ENCODE results near the gene ZNF341.

Gene ZNF341

DNA sequence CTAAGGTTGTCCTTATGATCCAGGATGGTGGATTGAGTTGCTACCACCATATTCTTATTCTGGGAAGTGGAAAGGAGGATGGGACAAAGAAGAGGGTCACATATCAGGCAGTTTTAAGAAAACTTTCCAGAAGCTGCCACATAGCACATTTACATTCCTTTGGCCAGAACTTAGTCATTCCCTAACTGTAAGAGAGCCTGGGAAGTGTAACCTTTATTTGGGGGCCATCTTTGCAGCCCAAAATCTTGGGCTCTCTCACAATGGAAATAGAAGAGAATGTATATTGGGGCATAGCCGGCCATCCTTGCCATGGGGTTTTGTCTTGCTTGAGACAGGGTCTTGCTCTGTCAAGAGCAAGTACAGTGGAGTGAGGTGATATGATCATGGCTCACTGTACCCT, 8.4 kb downstream of the ZNF341 start:
- Histone ChIP-seq H3K9ac (no peak overlapping the region), H3K79me2 (peaks cover 2% of the 10 kb centered on the region), H3K36me3 (ENCODE audit: control insufficient read depth, insufficient read depth, low read length) (no peaks in the 10 kb centered on the region), H3K4me1 (no peaks in the 10 kb centered on the region), H3K4me3 (ENCODE audit: low read depth, low read length) (no peak overlapping the region), H3K4me2 (ENCODE audit: low read length) (no peak overlapping the region), H3K27ac (no peak overlapping the region), H3K27me3 (ENCODE audit: control insufficient read depth, insufficient read depth, low read length) (no peaks in the 10 kb centered on the region), H3K9me3 (ENCODE audit: control insufficient read depth, low read length) (no peaks in the 10 kb centered on the region), H2AFZ (no peak overlapping the region)
- no peak for TF ChIP-seq CTCF (IDR thresholded peaks at IDR 0.05)

GRCh38 chr20:33744181-33744580, 12.4 kb downstream of the ZNF341 start:
- no peaks in the 10 kb centered on the region for H3K79me2 ChIP-seq
- no peaks in the 10 kb centered on the region for H3K27me3 ChIP-seq (ENCODE audit: control insufficient read depth, insufficient read depth, low read length)
- H3K9me3 ChIP-seq (ENCODE audit: control insufficient read depth, low read length) = no peaks in the 10 kb centered on the region
- no peak overlapping the region for H3K9ac ChIP-seq
- H3K36me3 ChIP-seq (ENCODE audit: control insufficient read depth, insufficient read depth, low read length) = no peaks in the 10 kb centered on the region
- H3K4me3 ChIP-seq (ENCODE audit: low read depth, low read length) = no peak overlapping the region
- no peak overlapping the region for H3K4me2 ChIP-seq (ENCODE audit: low read length)
- H3K4me1 ChIP-seq = no peaks in the 10 kb centered on the region
- no peak overlapping the region for H2AFZ ChIP-seq
- TF ChIP-seq CTCF (IDR thresholded peaks at IDR 0.05) = no peak
- no peak overlapping the region for H3K27ac ChIP-seq

DNA sequence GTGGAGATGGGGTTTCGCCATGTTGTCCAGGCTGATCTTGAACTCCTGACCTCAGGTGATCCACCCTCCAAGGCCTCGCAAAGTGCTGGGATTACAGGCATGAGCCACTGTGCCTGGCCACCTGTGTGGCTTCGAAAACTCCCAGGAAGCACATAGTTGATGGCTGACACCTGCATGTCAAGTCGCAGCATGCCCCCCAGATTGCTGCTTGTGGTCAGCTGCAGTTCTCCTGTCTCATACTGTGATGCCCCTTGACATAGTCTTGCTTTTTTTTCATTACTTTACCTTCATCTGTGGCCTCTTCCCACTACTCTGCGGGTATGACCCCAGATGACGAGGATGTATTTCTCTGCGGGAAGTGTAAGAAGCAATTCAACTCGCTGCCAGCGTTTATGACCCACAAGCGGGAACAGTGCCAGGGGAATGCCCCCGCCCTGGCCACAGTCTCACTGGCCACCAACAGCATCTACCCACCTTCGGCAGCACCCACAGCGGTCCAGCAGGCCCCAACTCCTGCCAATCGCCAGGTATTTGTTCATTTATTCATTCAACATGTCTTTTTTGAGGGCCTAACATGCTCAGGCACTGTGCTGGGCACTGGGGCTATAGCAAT, 13.1 kb downstream of the ZNF341 start:
- H3K4me1 ChIP-seq = no peaks in the 10 kb centered on the region
- H3K27ac ChIP-seq = no peak overlapping the region
- no peaks in the 10 kb centered on the region for H3K36me3 ChIP-seq (ENCODE audit: control insufficient read depth, insufficient read depth, low read length)
- no peaks in the 10 kb centered on the region for H3K27me3 ChIP-seq (ENCODE audit: control insufficient read depth, insufficient read depth, low read length)
- no peaks in the 10 kb centered on the region for H3K9me3 ChIP-seq (ENCODE audit: control insufficient read depth, low read length)
- no peak overlapping the region for H3K4me3 ChIP-seq (ENCODE audit: low read depth, low read length)
- no peak overlapping the region for H2AFZ ChIP-seq
- no peak overlapping the region for H3K9ac ChIP-seq
- no peak overlapping the region for H3K4me2 ChIP-seq (ENCODE audit: low read length)
- TF ChIP-seq CTCF (IDR thresholded peaks at IDR 0.05) = no peak
- H3K79me2 ChIP-seq = no peaks in the 10 kb centered on the region

GRCh38 chr20:33746325-33746998, 14.7 kb downstream of the ZNF341 start:
- Histone ChIP-seq H3K9ac (no peak overlapping the region), H3K79me2 (no peaks in the 10 kb centered on the region), H3K36me3 (ENCODE audit: control insufficient read depth, insufficient read depth, low read length) (no peaks in the 10 kb centered on the region), H3K27ac (no peak overlapping the region), H3K4me1 (no peaks in the 10 kb centered on the region), H3K4me3 (ENCODE audit: low read depth, low read length) (no peak overlapping the region), H3K27me3 (ENCODE audit: control insufficient read depth, insufficient read depth, low read length) (no peaks in the 10 kb centered on the region), H3K9me3 (ENCODE audit: control insufficient read depth, low read length) (no peaks in the 10 kb centered on the region), H3K4me2 (ENCODE audit: low read length) (no peak overlapping the region), H2AFZ (no peak overlapping the region)
- no peak for TF ChIP-seq CTCF (IDR thresholded peaks at IDR 0.05)

- no peak overlapping the region for H3K4me2 ChIP-seq (ENCODE audit: low read length)
- no peaks in the 10 kb centered on the region for H3K36me3 ChIP-seq (ENCODE audit: control insufficient read depth, insufficient read depth, low read length)
- no peak for TF ChIP-seq CTCF (IDR thresholded peaks at IDR 0.05)
Observed at GRCh38 chr20:33751775-33752174, 20.0 kb downstream of the ZNF341 start.

More at GRCh38 chr20:33751775-33752174, 20.0 kb downstream of the ZNF341 start:
- Histone ChIP-seq H3K9me3 (ENCODE audit: control insufficient read depth, low read length) (no peaks in the 10 kb centered on the region), H3K27me3 (ENCODE audit: control insufficient read depth, insufficient read depth, low read length) (no peaks in the 10 kb centered on the region), H3K9ac (no peak overlapping the region), H3K4me3 (ENCODE audit: low read depth, low read length) (no peak overlapping the region), H3K27ac (no peak overlapping the region), H3K79me2 (no peaks in the 10 kb centered on the region), H3K4me1 (no peaks in the 10 kb centered on the region), H2AFZ (no peak overlapping the region)
